HG03196 (cell line): Measurements from ENCODE around the gene POLR2B.
"Not testable (repeated sequence)": the region's sequence is repeated elsewhere in the genome, so short reads cannot be mapped to it uniquely, and the experiment has no call there.

Experiments
- ATAC-seq: cut with Tn5 transposase; IDR thresholded peaks from one replicate; pipeline ENCODE4 v1.9.1; 2021; ENCODE audit not compliant: unreplicated experiment

POLR2B gene

DNA sequence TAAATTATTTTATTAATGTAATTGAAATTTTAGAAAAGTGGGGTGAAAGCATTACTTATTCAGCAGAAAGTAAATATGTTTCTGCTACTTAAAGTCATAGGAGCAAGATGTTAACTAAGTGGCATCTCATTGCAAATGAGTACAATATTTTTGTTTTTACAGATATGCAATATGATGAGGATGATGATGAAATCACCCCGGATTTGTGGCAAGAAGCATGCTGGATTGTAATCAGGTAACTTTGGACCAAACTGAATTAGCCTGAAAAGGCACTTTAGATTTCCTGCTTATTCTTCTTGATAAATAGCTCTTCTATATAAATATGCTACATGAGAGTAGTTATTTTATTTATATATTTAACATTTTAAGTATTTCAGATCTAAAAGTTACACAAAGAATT is 7.5 kb downstream of the POLR2B start:
- ATAC-seq: no peak

DNA sequence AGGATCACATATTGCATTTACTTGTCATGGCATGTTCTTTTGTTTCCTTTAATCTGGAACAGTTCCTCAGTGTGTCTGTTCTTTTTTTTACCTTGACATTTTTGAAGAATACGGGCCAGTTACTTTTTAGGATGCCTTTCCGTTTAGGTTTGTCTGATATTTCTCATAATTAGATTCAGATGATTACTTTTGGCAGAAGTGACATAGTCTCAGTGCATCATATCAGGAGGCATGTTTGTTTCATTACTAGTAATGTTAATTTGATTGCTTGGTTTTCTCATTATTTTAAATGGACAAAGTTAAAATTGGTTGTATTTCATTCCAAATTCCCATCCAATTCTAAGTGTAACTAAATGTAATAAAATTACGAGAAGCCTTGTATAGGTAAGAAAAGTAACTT is 8.3 kb downstream of the POLR2B start:
- no peak for ATAC-seq

DNA sequence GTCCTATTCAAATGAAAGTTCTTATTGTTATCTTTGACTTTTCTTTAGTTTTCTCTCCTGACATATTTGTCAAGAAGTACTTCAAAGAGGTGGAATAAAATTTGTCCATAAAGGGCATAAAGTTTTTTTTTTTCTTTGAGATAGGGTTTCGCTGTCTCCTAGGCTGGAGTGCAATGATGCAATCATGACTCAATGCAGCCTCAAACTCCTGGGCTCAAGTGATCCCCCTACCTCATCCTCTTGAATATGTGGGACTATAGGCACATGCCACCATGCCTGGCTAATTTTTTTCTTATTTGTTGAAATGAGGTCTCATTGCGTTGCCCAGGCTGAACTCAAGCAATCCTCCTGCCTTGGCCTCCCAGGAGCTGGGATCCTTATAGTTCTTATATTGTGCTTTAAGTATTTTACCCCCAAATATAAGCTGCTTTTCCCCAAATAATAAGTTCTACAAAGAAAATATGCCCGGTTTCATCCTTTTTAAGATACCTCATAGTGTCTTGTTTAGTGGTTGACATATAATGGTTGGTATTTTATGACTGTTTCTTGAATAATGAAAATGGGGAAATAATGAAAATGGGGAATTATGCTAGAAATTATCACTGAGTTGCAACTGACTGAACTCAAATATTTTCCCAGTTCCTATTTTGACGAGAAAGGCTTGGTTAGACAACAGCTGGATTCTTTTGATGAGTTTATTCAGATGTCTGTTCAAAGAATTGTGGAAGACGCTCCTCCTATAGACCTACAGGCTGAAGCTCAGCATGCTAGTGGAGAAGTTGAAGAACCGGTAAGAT is 11.6 kb downstream of the POLR2B start:
- ATAC-seq: no peak

DNA sequence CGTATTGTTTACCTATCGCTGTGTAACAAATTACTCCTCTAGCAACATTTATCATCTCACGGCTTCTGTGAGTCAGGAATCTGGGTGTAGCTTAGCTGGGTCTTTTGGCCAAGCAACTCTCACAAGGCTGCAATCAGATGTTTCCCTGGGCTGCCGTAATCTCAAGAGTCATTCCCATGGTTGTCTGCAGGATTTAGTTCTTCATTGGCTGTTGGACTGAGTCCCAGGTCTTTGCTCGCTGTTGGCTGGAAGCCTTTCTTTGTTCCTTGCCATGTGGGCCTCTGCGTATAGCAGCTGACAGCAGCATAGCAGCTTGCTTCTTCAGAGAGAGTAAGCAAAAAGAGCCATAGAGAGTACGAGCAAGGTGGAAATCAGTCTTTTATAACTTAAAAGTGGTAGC is 16.8 kb downstream of the POLR2B start:
- no peak for ATAC-seq

DNA sequence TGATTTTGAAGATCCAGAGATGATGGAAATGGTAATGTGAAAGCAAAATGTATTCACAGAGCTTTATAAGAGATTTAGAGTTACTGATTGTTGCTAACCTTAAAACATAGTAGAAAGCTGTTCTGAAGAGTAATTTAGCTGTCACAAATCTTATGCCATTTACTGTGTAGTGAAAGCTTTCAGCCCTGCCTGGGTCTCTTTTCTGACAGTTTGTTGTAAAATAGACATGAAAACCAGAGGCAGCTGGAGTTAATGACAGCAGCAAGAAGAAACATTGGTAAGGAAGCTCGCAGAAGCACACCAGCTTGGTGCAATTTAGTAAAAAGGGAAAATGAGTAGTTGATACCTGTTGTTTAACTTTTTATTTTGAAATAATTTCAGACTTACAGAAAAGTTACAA is 21.1 kb downstream of the POLR2B start:
- ATAC-seq: no peak

DNA sequence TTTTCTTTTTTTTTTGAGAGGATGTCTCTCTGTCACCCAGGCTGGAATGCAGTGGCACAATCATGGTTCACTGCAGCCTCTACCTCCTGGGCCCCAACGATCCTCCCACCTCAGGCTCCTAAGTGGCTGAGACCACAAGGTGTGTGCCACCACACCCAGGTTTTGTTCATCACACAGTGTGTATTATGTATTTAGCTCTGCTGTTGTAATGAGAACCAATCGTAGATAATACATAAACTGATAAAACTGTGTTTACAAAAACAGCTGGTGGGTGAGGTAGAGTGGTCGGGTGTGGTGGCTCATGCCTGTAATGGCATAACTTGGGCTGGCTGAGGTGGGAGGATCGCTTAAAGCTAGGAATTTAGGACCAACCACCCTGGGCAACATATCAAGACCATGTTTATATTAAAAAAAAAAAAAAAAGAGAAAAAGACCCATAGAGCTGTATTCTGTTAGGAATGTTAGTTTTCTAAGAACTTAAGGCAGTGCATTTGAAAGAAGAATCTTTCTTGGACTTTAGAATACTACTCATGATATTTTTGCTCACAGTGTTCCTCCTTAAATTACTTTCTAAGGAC is 34.9 kb downstream of the POLR2B start:
- no peak for ATAC-seq

DNA sequence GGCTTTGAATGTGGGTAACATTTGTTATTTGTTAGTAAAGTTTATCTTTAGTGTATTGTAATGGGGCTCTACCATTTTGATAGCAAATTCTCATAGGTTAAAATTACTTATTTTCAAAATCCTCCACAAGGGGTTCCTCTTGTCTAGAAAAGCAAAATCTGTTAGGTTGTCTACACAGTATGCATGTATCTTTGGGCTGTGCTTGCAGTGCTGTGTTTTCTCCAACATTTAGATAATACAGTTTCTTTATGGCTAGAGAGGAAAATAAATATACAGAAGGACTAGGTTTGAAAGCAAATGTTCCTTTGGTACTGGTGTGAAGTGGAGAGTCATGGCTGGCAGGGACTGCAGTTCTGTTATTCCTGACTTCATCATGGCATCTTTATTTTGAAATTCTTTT is 40.3 kb downstream of the POLR2B start:
- ATAC-seq: no peak

DNA sequence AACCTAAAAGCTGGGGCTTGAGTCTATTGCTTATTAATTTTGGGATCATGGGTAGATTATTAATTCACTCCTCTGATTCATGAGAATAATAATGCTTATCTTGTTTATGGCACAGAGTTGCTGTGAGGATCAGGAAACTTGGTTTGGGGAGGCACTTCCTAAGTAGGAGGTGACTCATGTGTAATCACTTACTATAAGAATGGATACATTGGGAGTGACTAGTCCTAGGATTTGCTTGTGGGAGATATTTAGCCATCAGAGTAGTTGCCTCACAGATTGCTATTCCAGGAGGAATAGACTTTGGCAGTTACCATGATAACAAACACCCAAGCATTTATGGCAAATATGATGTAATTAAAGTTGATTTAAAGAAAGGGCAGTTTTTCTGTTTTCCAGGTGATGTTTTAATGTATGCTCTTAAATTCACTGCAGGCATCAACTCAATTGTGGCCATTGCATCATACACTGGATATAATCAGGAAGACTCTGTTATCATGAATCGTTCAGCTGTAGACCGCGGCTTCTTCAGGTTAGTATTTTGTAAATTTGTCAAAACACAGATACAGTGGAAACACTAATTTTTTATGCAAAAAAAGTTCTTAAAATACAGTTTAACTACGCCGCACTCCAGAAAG is 41.9 kb downstream of the POLR2B start:
- no peak for ATAC-seq

DNA sequence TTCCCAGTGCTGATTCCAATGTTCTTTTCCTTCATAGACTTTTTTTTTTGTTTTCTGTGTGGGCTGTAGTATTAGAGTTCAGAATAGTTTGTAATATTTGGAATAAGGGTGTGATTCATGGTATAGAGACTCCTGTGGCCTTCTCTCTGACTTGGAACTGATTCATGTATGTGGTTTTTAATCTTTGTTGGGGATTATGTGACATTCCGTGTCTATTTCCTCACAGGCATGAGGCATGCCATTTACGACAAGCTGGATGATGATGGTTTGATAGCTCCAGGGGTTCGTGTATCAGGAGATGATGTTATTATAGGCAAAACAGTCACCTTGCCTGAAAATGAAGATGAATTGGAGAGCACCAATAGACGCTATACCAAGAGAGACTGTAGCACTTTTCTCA is 44.4 kb downstream of the POLR2B start:
- ATAC-seq: no peak

DNA sequence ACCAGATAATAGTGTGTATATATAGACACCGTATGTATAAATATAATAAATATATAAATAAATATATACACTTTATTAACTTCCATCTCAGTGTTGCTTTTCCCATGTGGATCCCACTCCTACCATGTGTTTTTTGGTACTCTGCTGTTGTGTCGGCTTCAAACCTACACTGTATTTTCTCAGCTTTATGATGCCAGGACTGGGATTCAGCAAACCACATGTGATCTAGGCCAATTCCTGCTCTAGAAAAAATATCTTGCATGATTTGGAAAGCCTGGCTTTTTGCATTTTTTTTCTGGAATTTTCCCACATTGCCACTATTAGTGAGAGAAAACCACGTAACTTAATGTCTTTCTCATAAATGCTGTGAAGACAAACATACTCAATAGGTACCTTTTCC is 55.8 kb downstream of the POLR2B start:
- ATAC-seq: no peak

DNA sequence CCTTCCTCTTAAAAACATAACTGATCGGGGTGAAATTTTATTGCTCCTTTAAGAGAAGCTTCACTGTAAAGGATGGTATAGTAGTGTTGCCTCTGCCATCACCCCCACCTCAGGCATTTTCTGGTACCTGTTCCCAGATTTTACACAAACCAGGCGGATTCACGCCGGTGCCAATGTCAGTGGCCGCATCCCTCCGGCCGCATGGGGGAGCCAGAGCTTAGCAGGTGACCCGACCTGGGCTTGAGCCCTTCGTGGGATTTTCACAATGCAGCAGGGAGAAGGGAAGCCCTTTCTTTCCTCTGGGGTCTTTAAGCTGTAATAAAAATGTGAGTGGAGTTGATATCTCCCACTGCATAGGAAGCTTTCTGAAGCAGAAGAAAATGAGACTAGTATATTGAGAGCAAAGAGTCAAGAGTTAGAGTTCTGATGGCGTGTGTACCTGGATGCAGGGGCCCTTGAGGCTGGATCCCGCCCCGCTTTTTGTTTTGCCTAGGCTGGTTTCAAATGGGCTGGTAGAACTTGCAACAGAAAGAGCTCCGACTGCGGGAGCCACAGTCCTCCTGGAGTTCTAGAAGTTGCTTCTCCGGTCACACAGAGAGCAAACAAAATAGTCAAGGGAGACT is 59.4 kb downstream of the POLR2B start:
- ATAC-seq: no peak

DNA sequence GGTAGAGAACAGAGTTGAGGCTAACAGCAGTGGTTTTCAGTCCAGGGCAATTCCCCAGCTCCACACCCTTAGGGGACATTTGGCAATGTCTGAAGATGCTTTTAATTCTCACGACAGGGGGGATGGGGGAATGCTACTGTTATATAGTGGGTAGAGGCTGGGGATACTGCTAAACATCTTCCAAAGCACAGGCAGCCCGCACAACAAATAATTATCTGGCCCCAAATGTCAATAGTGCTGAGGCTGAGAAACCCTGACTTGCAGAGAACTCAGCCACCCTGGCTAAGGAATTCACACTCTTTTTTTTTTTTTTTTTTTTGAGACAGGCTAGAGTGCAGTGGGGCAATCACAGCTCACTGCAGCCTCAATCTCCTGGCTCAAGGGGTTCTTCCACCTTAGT is 60.6 kb downstream of the POLR2B start:
- ATAC-seq: no peak

DNA sequence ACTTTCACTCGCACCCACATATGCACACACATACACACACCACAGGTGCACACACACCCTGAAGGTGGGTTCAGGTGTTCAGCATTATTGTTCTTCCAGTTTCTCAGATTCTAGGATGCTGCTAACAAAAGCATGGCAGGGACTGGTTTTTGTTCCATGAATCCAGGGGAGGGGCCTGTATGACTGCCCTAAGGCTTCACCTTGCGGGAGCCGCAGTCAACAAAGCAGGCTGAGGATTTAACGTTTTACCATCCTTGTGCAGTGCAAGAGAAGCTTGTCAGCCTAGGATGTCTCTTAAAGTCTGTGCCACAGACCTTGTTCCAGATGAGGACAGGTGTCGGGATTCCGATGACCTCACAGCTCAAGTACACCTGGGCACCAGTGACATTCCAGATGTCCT is 61.8 kb downstream of the POLR2B start:
- ATAC-seq: no peak

DNA sequence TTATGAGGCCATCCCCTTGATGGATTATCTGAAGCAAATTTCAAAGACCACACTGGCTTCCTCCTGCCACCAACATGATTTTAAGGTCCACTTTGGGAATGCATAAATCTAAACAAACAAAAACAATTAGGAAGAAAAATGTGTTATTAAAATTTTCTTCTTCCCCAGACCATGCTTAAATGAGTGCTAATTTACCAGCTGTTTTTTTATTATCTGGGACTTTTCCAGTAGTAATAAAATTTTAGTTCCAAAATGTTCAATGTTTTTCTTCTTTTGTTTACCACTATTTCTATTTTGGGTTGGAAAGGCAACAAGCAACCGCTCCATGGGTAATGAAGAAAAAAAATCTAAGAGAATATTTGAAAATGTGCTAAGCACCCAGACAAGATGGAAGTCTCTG is 62.3 kb downstream of the POLR2B start:
- no peak for ATAC-seq

DNA sequence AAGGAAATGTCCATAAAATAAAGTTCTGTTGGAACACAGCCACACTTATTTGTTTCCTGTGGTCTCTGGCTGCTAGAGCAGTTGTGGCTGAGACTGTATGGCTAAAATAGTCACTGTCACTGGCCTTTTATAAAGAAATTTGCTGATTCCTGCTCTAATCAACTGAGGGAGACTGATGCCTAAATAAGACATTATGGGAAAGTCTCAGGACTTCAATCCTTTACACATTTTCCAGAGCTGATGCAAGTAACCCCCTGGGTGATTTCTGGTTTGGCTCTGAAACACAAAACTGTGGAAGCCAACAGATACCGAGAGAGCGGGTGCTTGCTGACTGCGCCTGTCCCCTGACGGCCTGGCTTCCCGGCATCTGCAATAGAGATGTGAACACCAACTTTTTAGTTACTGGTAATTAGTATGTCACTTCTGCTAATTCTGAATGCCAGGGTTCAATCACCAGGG is 64.0 kb downstream of the POLR2B start:
- no peak for ATAC-seq

DNA sequence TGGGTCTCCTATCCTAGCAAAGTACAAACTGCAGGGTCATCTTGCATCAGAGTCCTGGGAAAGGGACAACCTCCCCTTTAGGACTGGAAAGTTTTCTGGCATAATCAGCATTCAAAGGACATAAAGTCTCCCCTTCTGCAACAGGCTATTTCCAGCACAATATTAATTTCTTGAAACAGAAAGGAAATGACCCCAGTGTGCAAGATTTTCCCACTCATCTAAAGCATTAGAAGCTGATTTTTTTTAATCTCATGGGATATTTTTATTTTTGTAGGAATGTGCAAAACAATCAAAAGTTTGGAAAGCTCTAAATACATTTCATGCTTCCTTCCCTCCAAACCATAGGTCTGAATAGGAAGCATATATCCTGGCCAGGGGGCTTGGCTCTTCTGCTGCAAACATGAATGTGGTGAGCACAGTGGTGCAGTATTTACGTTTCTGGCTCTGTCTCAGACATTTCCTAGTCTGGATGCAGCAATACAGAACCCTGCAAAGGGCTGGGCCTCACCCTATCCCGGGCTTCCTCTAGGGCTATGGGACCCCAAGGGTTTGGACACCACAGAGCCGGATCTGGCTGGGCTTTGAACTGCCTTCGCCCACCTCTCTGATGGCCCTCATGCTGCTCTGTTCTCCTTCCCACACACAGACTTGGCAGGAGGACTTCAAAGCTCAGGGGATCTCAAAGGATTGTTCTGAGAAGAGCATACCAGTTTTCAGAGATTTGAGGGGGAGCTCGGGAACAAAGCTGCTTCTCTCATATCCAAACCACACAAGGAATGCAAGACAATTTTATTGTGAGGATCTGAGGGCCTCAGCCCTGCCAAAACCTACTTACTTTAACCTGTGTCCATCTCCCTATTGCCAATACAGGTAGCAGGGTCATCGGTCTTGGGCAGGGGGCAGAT is 64.9 kb downstream of the POLR2B start:
- ATAC-seq: no peak

DNA sequence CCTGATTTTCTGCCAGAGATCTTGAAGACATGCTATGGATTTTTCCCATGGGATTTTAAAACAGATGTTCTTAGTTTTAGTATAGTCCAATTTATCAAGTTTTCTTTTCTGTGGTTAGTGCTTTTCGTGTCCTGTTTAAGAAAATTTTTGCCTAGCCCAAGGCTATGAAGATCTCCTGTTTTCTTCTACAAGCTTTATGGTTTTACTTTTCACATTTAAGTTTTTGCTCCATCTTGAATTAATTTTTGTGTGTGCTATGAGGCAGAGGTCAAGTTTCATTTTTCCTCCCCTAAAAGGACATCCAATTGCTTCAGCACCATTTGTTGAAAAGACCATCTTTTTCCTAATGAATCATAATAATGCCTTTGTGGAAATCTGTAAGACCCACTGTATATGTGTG is 65.6 kb downstream of the POLR2B start:
- no peak for ATAC-seq

DNA sequence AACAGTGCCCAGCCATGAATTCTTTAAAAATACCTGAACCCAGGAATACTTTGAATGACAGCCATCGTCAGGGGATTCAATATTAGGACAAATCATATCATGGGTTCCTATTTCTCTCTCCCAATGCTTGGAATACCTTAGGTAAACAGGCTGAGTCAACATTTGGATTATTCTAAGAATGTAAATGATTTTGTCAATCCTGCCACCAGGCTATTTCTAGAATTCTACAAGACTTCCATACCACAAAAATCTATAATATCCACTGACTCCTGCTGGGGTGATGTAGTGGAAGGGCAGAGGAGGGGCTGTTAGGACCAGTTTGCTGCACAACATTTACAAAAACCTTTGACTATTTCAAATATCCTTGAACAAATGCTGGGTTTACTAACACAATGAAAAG is 66.3 kb downstream of the POLR2B start:
- ATAC-seq: no peak

DNA sequence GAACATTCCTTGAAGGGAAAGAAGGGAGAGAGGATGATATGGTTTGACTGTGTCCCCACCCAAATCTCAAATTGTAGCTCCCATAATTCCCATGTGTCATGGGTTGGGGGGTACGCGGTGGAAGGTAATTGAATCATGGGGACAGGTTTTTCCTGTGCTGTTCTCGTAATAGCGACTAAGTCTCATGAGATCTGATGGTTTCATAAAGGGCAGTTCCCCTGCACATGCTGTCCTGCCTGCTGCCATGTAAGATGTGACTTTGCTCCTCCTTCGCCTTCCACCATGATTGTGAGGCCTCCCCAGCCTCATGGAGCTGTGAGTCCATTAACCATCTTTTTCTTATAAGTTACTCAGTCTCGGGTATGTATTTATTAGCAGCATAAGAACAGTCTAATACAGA is 68.3 kb downstream of the POLR2B start:
- ATAC-seq: not testable (repeated sequence)

DNA sequence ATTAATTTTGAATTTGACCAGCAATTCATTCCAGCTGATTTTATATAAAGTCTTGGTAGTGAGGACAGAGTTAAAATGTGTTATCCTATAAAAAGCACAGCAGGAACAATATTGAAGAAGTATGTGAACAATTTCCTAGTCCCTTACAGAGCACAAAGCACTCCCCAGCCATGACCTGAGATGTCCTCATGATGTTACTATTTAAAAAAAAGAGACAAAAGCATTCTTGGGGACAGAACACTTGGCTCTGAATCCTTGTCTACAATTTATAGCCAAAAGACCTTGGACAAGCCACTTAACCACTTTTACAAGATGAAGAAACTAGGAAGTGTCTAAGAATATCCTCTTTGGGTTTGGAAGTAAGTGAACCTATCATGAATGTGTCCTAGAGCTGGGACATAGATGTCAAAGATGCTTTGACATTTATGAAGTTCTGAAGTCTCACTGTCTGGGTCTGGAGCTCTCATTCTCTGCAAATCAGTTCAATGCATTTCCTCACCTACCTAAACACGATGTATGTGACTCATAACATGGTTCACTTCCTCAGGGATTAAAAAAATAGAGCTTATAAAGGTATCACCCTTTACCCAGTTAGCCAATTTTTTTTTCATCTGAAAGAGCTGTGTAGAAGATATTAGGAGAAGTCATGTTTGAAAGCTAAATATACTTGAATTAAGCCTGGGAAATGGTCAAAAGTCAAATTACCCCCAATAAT is 70.1 kb downstream of the POLR2B start:
- no peak for ATAC-seq
